GM23338 (cell line): ENCODE measurements around the gene TMEM178B.

Source experiments
- CTCF ChIP-seq, 2 experiments: fragments of 200-600 bp in 1 of 2; sonication (generic) in 1 of 2; conservative IDR thresholded peaks; 2 replicates each; pipeline versions ENCODE4 v1.5.1 to v1.6.1; 2016 to 2017; ENCODE audit warnings: antibody characterized with exemption in 2 of 2, low read depth in 2 of 2, mild to moderate bottlenecking in 2 of 2, moderate library complexity in 1 of 2
- EZH2 ChIP-seq: fragments of 200-600 bp; sonication (generic); IDR thresholded peaks from one replicate; pipeline ENCODE4 v1.8.0; 2017; ENCODE audit warnings: antibody characterized with exemption, mild to moderate bottlenecking, low read depth; ENCODE audit not compliant: unreplicated experiment
- EZH2phosphoT487 ChIP-seq: fragments of 200-600 bp; sonication (generic); IDR thresholded peaks from one replicate; pipeline ENCODE4 v1.8.1; 2018; ENCODE audit warnings: antibody characterized with exemption; ENCODE audit not compliant: unreplicated experiment
- JUNB ChIP-seq: IDR thresholded peaks from one replicate; pipeline ENCODE4 v1.6.1; 2016; ENCODE audit warnings: antibody characterized with exemption; ENCODE audit not compliant: unreplicated experiment
- NANOG ChIP-seq: IDR thresholded peaks from 2 replicates; pipeline ENCODE4 v1.6.1; 2016; ENCODE audit warnings: antibody characterized with exemption, borderline replicate concordance
- POLR2AphosphoS5 ChIP-seq: IDR thresholded peaks from 2 replicates; pipeline ENCODE4 v1.6.1; 2016; ENCODE audit warnings: antibody characterized with exemption, low read depth
- REST ChIP-seq: IDR thresholded peaks from one replicate; pipeline ENCODE4 v1.6.1; 2018; ENCODE audit warnings: antibody characterized with exemption; ENCODE audit not compliant: unreplicated experiment
- STAT1 ChIP-seq: IDR thresholded peaks from one replicate; pipeline ENCODE4 v1.6.1; 2016; ENCODE audit warnings: antibody characterized with exemption; ENCODE audit not compliant: unreplicated experiment
- ZNF331 ChIP-seq: fragments of 250-450 bp; sonication (Bioruptor Pico); IDR thresholded peaks from 2 replicates; pipeline ENCODE4 v1.5.0; 2020; ENCODE audit warnings: low read depth, mild to moderate bottlenecking, moderate library complexity

- TF ChIP-seq CTCF (conservative IDR thresholded peaks at IDR 0.05; ENCODE audit: low read depth in 2 of 2), result no peak
- no peak for TF ChIP-seq EZH2phosphoT487
- no peak for TF ChIP-seq REST
- TF ChIP-seq POLR2AphosphoS5, result no peak
- TF ChIP-seq ZNF331 (CRISPR knock-in tag), result no peak
- TF ChIP-seq EZH2, result no peak
- TF ChIP-seq NANOG, result no peak
- no peak for TF ChIP-seq JUNB
- TF ChIP-seq STAT1, result no peak
Measured at GRCh38 chr7:141325275-141325674, 251.4 kb downstream of the TMEM178B start.
